ENCODE data around the gene SEMA4D.

DNA sequence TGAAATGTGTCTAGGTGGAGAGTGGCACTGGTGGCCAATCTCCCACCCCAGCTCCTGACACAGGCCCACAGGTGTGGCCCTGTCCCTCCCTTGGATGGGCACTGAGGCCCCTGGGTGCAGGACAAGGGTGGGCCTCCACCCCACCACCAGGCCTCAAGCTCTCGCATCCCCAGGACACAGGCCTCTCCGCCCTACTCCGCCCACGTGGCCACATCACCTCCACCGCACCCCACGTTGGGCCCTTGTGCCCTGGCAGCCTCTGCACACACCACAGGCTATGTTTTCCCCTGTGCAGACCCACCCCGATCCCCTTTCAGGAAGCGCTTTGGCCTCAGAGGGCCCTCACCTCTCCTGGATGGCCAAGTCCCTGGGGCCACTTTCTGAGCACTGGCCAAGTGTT lies 124.9 kb downstream of the SEMA4D start:
- TF ChIP-seq, protein P1, sequence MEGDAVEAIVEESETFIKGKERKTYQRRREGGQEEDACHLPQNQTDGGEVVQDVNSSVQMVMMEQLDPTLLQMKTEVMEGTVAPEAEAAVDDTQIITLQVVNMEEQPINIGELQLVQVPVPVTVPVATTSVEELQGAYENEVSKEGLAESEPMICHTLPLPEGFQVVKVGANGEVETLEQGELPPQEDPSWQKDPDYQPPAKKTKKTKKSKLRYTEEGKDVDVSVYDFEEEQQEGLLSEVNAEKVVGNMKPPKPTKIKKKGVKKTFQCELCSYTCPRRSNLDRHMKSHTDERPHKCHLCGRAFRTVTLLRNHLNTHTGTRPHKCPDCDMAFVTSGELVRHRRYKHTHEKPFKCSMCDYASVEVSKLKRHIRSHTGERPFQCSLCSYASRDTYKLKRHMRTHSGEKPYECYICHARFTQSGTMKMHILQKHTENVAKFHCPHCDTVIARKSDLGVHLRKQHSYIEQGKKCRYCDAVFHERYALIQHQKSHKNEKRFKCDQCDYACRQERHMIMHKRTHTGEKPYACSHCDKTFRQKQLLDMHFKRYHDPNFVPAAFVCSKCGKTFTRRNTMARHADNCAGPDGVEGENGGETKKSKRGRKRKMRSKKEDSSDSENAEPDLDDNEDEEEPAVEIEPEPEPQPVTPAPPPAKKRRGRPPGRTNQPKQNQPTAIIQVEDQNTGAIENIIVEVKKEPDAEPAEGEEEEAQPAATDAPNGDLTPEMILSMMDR (IDR thresholded peaks at IDR 0.05; ENCODE audit: low read depth, low read length), result no peak
- TF ChIP-seq POLR2A (IDR thresholded peaks at IDR 0.05; ENCODE audit: extremely low read depth, insufficient read length), result no peak
- no peak for TF ChIP-seq MAX (IDR thresholded peaks at IDR 0.05; ENCODE audit: low read depth, low read length)

Measured in NB4 (cell line).